ENCODE measurements around the gene SLC12A2. TPM values are rescaled to one million over a fixed set of nuclear protein-coding genes. Genes with fewer than 3 reads are reported as not detected.

The SLC12A2 gene
- total and polyA plus RNA-seq, 9 of the 15 experiments (the other 6 are each of a cell fraction or from before 2014, with no cell fraction given), result 5.1 to 20.3 (median 12.6) TPM

- Histone ChIP-seq H3K9me3 (replicated peaks; ENCODE audit: control insufficient read depth, insufficient read depth, low read depth, low read length) (no peaks in the 10 kb centered on the region), H3K4me1 (replicated peaks in 1 of 2; ENCODE audit: control insufficient read depth in 2 of 2, insufficient read depth in 2 of 2, low read length in 2 of 2) (peaks cover 3 to 17% of the 10 kb centered on the region in 2 experiments; a peak in 4 of 5 replicates), H4K20me1 (replicated peaks; ENCODE audit: control insufficient read depth, insufficient read depth, low read length) (no peaks in the 10 kb centered on the region), H2AFZ (ENCODE audit: low read depth, low read length) (no peak overlapping the region), H3K9ac (ENCODE audit: insufficient read depth in 1 of 2, low read depth in 2 of 2, low read length in 2 of 2) (no peak overlapping the region), H3K9me1 (ENCODE audit: control insufficient read depth, insufficient read depth, low read length) (no peaks in the 10 kb centered on the region), H3K36me3 (ENCODE audit: control insufficient read depth, insufficient read depth, low read length) (peaks cover 11% of the 10 kb centered on the region), H3K27ac (ENCODE audit: extremely low read depth, low read depth, low read length) (no peak overlapping the region), H3K4me2 (ENCODE audit: insufficient read depth, low read length) (no peak overlapping the region), H3K79me2 (ENCODE audit: control insufficient read depth, insufficient read depth, low read length) (peaks cover 41% of the 10 kb centered on the region), H3K4me3 (no peak overlapping the region), H3K27me3 (ENCODE audit: control insufficient read depth in 2 of 2, insufficient read depth in 2 of 2, low read length in 2 of 2) (no peaks in the 10 kb centered on the region)
- no TSS peak for BruUV-seq (replicated peaks)
- ATAC-seq, result no peak
- intact Hi-C loops (cut with micrococcal nuclease) (no loop called here), in situ Hi-C loops (cut with MboI) (no loop called here)
- FAIRE-seq, result no peak
- 82% methylated on average over 2 of the region's 2 CpGs for WGBS (ENCODE audit: insufficient coverage, low coverage, missing lambda C conversion rate)
- no peak for DNase-seq (ENCODE audit: extremely low read depth in 1 of 4, low spot score in 3 of 4)
- ChIA-PET CTCF (ENCODE audit: low intra/inter-chr PET ratio) (no interaction called here), POLR2A (interaction anchor here (0.8 to 2.4 kb wide), 3 partner anchors 9 to 117 kb away, joined by 3 to 8 read pairs (median 3); no protein-coding TSS in a partner anchor)
- no peak for TF ChIP-seq STAT5A (IDR thresholded peaks at IDR 0.05; ENCODE audit: borderline replicate concordance, low read length)
- TF ChIP-seq ZNF699 (CRISPR knock-in tag; IDR thresholded peaks at IDR 0.05; ENCODE audit: insufficient replicate concordance), result no peak
- TF ChIP-seq MGA (IDR thresholded peaks at IDR 0.05), result no peak
- peak; percentile 88 for TF ChIP-seq RBM25 (IDR thresholded peaks at IDR 0.05; ENCODE audit: low read depth, low read length, severe bottlenecking)
- TF ChIP-seq XRCC3 (IDR thresholded peaks at IDR 0.05), result no peak
- no peak for TF ChIP-seq XRCC4 (IDR thresholded peaks at IDR 0.05; ENCODE audit: extremely low read depth, insufficient read depth, insufficient read length)
- TF ChIP-seq MBD1 (CRISPR knock-in tag; IDR thresholded peaks at IDR 0.05), result no peak
- TF ChIP-seq BCOR (IDR thresholded peaks at IDR 0.05), result peak; percentile 70
- TF ChIP-seq HMG20A (CRISPR knock-in tag; conservative IDR thresholded peaks at IDR 0.05), result no peak
- TF ChIP-seq ESRRA (IDR thresholded peaks at IDR 0.05; ENCODE audit: borderline replicate concordance, low read depth), result peak; percentile 84
- TF ChIP-seq ZNF184 (CRISPR knock-in tag; IDR thresholded peaks at IDR 0.05), result no peak
Measured at GRCh38 chr5:128077526-128077925, 6.0 kb upstream of the SLC12A2 start.
